Colon (tissue), 2 donors: Measurements from ENCODE around the gene XKRX.

Experiments used
- FAIRE-seq: peaks from 2 replicates; lab custom pipeline; 2012; peaks lifted over from hg19 to GRCh38; lab: Jason Lieb, UNC
- donor health status: control.
- donor health status: control.

Gene XKRX

GRCh38 chrX:100928660-100929613, at the start of gene XKRX:
TSS of gene XKRX (minus strand) at chrX:100928917. CDS start at chrX:100928304, 613 bp downstream.
- FAIRE-seq, result no peak

GRCh38 chrX:100976211-100976610, 47.5 kb upstream of the XKRX start:
- no peak for FAIRE-seq

DNA sequence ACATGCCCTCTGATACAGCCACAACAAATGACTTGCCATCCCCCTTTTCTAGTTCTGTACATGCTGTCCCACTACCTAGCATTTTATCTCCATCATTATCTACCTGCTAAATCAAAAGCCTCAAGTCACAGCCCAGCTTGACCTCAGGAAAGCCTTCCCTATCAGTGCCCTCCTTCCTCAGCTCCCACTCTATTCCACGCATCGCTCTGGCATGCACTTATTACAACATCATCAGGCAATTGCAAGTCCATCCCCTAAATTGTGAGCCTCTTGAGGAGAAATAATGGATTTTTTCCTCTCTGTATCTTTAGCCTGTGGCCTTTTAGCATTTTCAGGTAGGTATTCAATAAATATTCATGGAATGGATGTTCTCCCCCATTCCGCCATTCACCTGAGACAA, 46.5 kb upstream of the XKRX start:
- no peak for FAIRE-seq

DNA sequence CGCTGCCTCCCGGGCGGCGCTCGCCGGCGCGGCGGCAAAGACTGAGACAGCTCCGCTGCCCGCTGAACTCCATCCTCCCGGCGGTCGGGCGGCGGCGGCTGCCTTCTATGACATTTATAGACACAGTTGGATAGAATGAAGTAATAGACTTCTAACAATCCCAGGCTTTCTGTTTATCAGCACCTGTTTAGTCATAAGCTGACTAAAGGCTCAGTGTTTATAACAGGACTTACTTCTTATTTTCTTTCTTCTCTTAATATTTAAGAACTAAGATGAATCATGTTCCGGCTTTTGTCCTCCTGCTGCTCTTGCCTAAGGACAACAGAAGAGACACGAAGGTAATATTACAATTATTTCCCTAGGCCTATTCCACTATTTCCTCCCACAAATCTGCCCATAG, 44.7 kb upstream of the XKRX start:
- no peak for FAIRE-seq

- no peak for FAIRE-seq
Observed at GRCh38 chrX:100969936-100970335, 41.2 kb upstream of the XKRX start.

GRCh38 chrX:100969408-100969807, 40.7 kb upstream of the XKRX start, which contains the start of gene ARL13A:
TSS of gene ARL13A (plus strand) at chrX:100969708. CDS start at chrX:100973690, 3,982 bp downstream.
- no peak for FAIRE-seq

DNA sequence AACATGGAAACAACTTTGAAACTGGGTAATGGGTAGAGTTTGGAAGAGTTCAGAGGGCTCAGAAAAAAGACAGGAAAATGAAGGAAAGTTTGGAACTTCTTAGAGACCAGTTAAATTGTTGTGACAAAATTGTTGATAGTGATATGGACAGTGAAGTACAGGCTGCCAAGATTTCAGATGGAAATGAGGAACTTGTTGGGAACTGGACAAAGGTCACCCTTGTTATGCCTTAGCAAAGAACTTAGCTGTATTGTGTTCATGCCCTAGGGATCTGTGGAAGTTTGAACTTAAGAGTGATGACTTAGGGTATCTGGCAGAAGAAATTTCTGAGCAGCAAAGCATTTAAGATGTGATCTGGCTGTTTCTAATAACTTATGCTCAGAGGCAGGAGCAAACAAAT, 35.6 kb upstream of the XKRX start:
- FAIRE-seq, result peak; percentile 93

- peak; percentile 28 for FAIRE-seq
Observed at GRCh38 chrX:100962811-100963210, 34.1 kb upstream of the XKRX start.

- no peak for FAIRE-seq
Observed at GRCh38 chrX:100948557-100948956, 19.8 kb upstream of the XKRX start.

DNA sequence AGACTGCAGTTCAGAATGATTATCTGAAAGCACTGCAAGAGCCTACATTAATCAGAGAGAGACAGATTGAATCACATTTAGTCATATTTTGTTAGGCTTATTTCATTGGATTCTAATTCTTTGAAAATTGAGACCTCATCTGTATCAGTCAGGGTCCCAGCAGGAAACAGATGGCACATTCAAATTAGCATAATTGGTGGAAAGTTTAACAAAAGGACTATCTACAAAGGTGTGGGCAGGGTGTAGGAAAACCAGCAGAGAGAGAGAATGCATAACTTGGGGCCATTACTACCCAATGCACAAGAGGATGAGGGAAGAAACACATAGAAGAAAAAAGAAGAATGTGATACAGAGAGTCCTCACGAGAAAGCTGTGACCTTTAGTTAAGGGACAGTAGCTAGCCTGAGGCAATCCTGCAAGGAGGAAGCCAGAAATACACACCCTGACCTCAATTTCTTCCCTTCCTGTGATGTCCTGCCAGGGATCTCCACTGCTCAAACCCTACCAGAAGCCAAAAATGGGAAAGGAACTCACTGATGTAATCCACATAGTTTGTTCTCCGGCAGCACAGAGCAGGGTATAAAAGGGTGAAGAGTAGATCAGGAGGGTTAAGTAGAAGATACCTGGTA, 17.7 kb upstream of the XKRX start:
- FAIRE-seq, result no peak

GRCh38 chrX:100944601-100945000, 15.9 kb upstream of the XKRX start:
- FAIRE-seq, result no peak

- no peak for FAIRE-seq
Observed at GRCh38 chrX:100939333-100939732, 10.6 kb upstream of the XKRX start.

GRCh38 chrX:100935767-100936166, 7.0 kb upstream of the XKRX start:
- FAIRE-seq, result no peak

DNA sequence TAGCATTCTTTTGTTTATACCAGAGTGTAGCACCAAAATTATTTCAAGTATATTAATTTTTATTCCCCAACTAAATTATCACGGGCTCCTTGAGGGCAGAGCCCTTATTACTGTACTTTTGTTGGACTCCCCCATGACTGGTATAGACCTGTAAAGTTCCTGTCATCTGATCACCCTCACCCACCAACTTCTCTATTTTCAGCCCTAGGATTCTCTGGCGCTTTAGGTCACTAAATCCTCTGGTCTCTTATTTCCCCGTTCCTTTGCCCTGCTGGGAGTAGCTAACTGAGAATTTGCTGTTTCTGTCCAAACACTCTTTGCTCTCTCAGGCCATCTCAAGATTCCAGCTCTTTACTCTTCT, 3.2 kb upstream of the XKRX start:
- FAIRE-seq, result no peak

- FAIRE-seq, result no peak
Observed at GRCh38 chrX:100931218-100931924, 2.7 kb upstream of the XKRX start.

DNA sequence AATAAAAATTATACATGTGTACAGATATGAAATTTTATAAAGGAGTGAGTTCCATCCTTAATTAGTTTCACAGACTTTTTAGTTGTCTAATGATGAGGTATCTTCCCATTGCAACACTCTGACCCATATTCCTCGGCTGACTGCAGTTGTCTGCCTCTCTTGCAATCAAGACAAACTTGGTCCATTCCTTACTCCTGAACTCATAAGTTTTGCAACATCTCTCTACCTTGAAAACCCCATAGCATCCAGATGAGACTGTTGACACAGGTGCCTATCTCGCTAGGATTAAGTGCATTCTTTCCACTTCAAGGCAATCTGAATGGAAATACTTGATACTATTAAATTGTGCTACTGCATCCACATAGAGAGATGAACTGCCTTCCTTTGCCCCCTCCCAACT, 2.3 kb downstream of the XKRX start:
- FAIRE-seq, result no peak

DNA sequence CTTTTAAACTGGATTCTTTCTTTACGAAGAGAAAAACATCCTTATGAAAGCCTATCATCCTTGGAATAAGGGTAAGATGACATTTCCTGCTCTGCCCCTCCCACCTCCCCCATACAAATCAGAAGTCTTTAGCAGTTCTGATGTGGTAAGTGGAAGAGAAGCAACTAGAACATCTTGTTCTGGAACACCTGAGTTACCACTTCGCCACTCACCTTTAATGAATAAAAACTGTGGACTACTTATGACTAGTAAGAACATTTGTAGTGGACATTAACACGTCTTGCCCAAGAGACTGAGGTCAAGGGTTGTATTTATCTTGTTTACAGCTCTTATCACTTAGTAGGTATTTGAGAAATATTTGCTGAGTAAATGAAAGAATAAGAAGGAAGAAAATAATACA, 4.3 kb downstream of the XKRX start:
- no peak for FAIRE-seq

- no peak for FAIRE-seq
Observed at GRCh38 chrX:100915562-100915961, 13.2 kb downstream of the XKRX start.

DNA sequence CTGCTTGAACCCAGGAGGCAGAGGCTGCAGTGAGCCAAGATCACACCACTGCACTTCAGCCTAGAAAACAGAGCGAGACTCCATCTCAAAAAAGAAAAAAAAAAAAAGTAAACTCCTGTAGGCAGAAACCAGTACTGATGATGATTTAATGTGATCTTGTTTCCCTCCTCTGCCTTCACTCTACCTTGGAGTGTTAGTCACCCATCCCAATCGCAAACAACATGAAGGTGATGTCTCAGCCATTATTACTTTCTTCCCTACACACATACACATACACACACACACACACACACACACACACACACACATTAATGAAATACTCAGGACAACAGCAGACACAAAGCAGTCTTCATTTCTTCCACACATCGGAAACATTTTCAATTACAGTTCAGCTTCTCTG, 15.6 kb downstream of the XKRX start:
- FAIRE-seq, result no peak

GRCh38 chrX:100911731-100912130, 17.0 kb downstream of the XKRX start:
- FAIRE-seq, result no peak

DNA sequence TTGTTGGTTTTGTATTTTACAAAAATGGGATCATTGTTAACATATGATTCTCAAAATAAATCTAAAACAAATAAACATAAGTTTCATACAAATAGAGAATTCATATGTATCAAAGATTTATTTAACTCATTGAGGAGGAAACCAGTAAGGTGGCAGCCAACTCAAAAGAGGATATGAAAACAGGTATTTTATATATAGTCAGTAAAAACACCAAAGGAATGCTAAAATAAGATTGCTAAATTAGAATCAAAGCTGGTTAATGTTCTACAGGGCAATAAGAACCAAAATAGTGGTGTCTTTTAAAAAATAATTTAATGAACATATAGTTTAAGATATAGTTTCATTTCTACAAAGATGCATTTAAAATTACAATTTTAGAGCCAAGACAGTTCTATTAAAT, 23.1 kb downstream of the XKRX start:
- FAIRE-seq, result peak; percentile 87

DNA sequence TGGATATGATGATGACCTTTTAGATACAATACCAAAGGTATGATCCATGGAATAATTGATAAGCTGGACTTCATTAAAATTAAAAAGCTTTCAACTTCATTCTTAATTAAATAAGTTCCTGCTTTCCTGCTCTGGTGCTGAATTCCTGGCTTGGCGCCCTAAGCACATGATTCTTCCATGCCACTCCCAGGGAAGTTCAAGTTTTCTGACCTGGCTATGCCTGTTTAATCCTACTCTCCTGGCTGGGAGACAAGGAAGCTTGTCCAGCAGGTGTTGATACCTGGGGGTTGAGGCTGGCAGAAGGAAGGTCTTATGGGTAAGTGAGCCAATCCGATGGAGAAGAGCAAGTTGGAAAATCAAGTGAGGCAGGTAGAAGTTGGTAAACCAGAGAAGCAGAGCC, 24.3 kb downstream of the XKRX start:
- no peak for FAIRE-seq
